ENCODE results near the gene WFS1. TPM values are rescaled to one million over a fixed set of nuclear protein-coding genes. Genes with fewer than 3 reads are reported as not detected.
A peak's percentile ranks its signal among the peaks of the same experiment; 100 is the strongest.

WFS1 gene
- polyA plus RNA-seq, 1 experiment, result 46.8 TPM

DNA sequence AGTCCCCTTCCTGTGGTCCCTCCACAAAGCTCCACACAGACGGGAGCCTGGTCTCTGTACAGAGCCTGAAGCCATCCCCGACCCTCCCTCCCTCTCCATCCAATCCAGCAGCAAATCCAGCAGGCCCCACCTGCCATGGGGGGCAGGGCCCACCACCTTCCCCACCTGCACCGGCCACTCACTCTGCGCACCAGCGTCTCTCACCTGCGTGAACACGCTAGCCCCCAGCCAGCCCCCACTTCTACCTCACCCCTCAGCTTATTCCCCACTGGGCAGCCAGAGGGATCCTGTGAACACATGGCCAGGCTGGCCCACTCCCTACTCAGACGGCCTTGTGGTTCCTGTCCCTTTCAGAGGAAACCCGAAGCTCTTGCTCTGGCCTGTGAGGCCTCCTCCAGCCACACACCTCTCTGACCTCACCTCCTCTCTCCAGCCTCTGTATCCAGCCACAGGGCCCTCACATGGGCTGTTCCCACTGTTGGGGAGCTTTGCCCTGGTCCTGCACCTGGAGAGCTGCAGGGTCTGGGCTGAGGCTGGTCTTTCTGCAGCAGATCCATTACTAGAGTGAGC lies 70.9 kb downstream of the WFS1 start:
- Histone ChIP-seq H3K9me3 (ENCODE audit: control insufficient read depth, insufficient read depth, low read length) (peaks cover 6% of the 10 kb centered on the region; the same call in 1 of the 2 replicates), H3K27me3 (ENCODE audit: control insufficient read depth, insufficient read depth, low read length) (peaks cover 12% of the 10 kb centered on the region), H3K27ac (ENCODE audit: low read depth, low read length) (no peak overlapping the region), H3K4me3 (ENCODE audit: low read depth, low read length) (no peak overlapping the region)
- DNase-seq (ENCODE audit: low read depth, low spot score), result no peak
- POLR2A ChIA-PET, result no interaction called here
- TF ChIP-seq CTCF (IDR thresholded peaks at IDR 0.05; ENCODE audit: low read depth, low read length), result no peak
- CTCF ChIA-PET, result interaction anchor here (1.8 to 6.3 kb wide), 3 partner anchors 8 to 90 kb away, joined by 6 to 50 read pairs (median 36); no protein-coding TSS in a partner anchor

GRCh38 chr4:6341696-6342095 lies 72.0 kb downstream of the WFS1 start:
- ChIA-PET CTCF (interaction anchor here (0.8 to 6.3 kb wide), 3 partner anchors 9 to 91 kb away, joined by 3 to 50 read pairs (median 36); no protein-coding TSS in a partner anchor), POLR2A (no interaction called here)
- Histone ChIP-seq H3K9me3 (ENCODE audit: control insufficient read depth, insufficient read depth, low read length) (peaks cover 11% of the 10 kb centered on the region; the same call in 1 of the 2 replicates), H3K27ac (ENCODE audit: low read depth, low read length) (no peak overlapping the region), H3K27me3 (ENCODE audit: control insufficient read depth, insufficient read depth, low read length) (peaks cover 12% of the 10 kb centered on the region), H3K4me3 (ENCODE audit: low read depth, low read length) (no peak overlapping the region)
- TF ChIP-seq CTCF (IDR thresholded peaks at IDR 0.05; ENCODE audit: low read depth, low read length), result no peak
- DNase-seq (ENCODE audit: low read depth, low spot score), result no peak

- POLR2A ChIA-PET, result no interaction called here
- CTCF ChIA-PET, result interaction anchor here (0.8 to 6.3 kb wide), 4 partner anchors 10 to 92 kb away, joined by 3 to 50 read pairs (median 26); no protein-coding TSS in a partner anchor
- H3K27me3 ChIP-seq (ENCODE audit: control insufficient read depth, insufficient read depth, low read length), result peaks cover 6% of the 10 kb centered on the region
- H3K27ac ChIP-seq (ENCODE audit: low read depth, low read length), result no peak overlapping the region
- DNase-seq (ENCODE audit: low read depth, low spot score), result no peak
- TF ChIP-seq CTCF (IDR thresholded peaks at IDR 0.05; ENCODE audit: low read depth, low read length), result no peak
- H3K9me3 ChIP-seq (ENCODE audit: control insufficient read depth, insufficient read depth, low read length), result peaks cover 11% of the 10 kb centered on the region; the same call in 1 of the 2 replicates
- no peak overlapping the region for H3K4me3 ChIP-seq (ENCODE audit: low read depth, low read length)
Observed at GRCh38 chr4:6342530-6343293, 73.1 kb downstream of the WFS1 start.

DNA sequence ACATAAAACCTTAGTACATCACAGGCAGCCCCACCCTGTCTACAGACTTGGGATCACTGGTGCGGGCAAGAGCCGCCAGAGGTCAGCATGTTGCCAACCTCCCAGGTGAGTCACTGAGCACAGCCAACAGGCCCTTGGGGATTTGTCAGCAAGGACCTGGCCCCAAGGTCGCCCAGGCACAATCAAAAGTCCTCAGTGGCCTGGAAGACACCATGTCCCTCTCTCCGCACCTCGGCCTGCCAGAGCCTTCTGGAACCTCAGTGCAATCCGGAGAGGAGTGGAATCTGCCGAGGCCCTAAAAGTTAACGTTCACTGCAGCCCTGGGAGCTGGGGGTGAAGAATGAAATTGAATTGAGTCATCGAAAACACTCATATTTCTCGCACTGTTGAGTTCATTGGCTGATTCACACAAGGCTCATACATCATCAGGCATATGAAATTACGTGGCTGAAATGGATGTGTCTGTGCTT lies 74.3 kb downstream of the WFS1 start:
- POLR2A ChIA-PET, result no interaction called here
- CTCF ChIA-PET, result interaction anchor here (3.4 to 6.3 kb wide), 3 partner anchors 12 to 94 kb away, joined by 15 to 50 read pairs (median 36); no protein-coding TSS in a partner anchor
- TF ChIP-seq CTCF (IDR thresholded peaks at IDR 0.05; ENCODE audit: low read depth, low read length), result no peak
- Histone ChIP-seq H3K9me3 (ENCODE audit: control insufficient read depth, insufficient read depth, low read length) (peaks cover 11% of the 10 kb centered on the region; the same call in 1 of the 2 replicates), H3K27me3 (ENCODE audit: control insufficient read depth, insufficient read depth, low read length) (peaks cover 3% of the 10 kb centered on the region), H3K27ac (ENCODE audit: low read depth, low read length) (no peak overlapping the region), H3K4me3 (ENCODE audit: low read depth, low read length) (no peak overlapping the region)
- peak; percentile 18 for DNase-seq (ENCODE audit: low read depth, low spot score)

All from AG04450 (cell line).